Measurements from ENCODE around the gene PVRIG. TPM values are rescaled to one million over a fixed set of nuclear protein-coding genes. Genes with fewer than 3 reads are reported as not detected.
"Not testable (repeated sequence)": the region's sequence is repeated elsewhere in the genome, so short reads cannot be mapped to it uniquely, and the experiment has no call there.

PVRIG gene
- total RNA-seq, 1 donor from 2014 or later = not detected

DNA sequence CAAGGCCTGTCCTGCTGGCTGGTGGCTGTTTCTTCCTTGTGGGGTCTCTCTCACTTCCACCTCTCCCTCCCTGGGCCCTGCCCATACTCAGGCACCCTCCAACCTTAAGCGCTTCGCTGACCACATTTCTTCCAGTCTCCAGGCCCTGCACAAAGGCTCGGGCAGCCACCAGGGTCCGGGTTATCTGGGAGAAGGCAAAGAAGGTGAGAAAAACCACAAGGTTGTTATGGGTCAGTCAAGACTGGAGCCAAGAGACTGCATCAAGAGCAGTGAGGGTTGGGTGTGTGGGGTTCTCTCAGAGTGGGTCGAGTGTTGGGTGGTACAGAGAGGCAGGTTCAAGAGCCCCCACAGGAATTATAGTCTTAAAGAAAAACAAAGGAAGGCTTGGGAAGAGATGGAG is 45.2 kb upstream of the PVRIG start:
- Mint-ChIP-seq H3K4me3 (ENCODE audit: unreplicated experiment) (no peak overlapping the region), H3K36me3 (ENCODE audit: low read depth) (peaks cover 6% of the 10 kb centered on the region), H3K4me1 (ENCODE audit: low read depth) (peaks cover 16% of the 10 kb centered on the region), H3K27ac (ENCODE audit: unreplicated experiment) (no peak overlapping the region), H3K27me3 (ENCODE audit: low read depth) (peaks cover 5% of the 10 kb centered on the region), H3K9me3 (ENCODE audit: low read depth) (no peaks in the 10 kb centered on the region)
- TF ChIP-seq, protein P1, sequence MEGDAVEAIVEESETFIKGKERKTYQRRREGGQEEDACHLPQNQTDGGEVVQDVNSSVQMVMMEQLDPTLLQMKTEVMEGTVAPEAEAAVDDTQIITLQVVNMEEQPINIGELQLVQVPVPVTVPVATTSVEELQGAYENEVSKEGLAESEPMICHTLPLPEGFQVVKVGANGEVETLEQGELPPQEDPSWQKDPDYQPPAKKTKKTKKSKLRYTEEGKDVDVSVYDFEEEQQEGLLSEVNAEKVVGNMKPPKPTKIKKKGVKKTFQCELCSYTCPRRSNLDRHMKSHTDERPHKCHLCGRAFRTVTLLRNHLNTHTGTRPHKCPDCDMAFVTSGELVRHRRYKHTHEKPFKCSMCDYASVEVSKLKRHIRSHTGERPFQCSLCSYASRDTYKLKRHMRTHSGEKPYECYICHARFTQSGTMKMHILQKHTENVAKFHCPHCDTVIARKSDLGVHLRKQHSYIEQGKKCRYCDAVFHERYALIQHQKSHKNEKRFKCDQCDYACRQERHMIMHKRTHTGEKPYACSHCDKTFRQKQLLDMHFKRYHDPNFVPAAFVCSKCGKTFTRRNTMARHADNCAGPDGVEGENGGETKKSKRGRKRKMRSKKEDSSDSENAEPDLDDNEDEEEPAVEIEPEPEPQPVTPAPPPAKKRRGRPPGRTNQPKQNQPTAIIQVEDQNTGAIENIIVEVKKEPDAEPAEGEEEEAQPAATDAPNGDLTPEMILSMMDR (IDR thresholded peaks at IDR 0.05) = no peak
- DNase-seq (ENCODE audit: low spot score) = peak; percentile 36

DNA sequence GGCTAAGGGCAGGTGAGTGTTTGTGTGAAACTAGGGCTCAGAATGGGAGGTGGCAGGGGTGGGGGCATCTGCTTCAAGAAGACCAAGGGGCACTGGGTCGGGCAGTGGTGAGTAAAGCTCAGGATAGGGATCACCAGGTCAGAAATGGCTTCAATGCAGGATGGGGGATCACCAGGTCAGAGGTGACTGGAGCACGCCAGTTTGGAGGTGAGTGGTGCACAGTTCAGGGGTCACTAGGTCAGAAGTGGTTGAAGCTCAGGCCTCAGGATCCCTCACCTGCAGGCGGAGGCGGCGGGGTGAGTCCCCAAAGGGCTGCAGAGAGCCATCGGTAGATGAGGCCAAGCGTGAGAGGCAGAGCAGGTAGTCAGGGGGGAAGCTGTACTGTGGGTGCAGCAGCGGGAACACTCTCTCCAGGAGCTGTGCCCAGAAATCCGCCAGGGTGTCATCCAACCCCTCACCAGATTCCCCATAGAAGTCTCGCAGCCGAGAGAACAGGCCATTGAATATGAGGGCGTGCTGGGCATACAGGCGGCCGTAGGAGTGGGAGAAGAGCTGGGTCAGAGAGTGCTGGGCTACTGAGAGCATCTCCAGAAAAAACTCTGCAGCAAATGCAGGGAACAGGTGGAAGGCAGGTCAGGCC is 44.3 kb upstream of the PVRIG start:
- peaks cover 16% of the 10 kb centered on the region for H3K4me1 Mint-ChIP-seq (ENCODE audit: low read depth)
- DNase-seq (ENCODE audit: low spot score) = peak; percentile 55

DNA sequence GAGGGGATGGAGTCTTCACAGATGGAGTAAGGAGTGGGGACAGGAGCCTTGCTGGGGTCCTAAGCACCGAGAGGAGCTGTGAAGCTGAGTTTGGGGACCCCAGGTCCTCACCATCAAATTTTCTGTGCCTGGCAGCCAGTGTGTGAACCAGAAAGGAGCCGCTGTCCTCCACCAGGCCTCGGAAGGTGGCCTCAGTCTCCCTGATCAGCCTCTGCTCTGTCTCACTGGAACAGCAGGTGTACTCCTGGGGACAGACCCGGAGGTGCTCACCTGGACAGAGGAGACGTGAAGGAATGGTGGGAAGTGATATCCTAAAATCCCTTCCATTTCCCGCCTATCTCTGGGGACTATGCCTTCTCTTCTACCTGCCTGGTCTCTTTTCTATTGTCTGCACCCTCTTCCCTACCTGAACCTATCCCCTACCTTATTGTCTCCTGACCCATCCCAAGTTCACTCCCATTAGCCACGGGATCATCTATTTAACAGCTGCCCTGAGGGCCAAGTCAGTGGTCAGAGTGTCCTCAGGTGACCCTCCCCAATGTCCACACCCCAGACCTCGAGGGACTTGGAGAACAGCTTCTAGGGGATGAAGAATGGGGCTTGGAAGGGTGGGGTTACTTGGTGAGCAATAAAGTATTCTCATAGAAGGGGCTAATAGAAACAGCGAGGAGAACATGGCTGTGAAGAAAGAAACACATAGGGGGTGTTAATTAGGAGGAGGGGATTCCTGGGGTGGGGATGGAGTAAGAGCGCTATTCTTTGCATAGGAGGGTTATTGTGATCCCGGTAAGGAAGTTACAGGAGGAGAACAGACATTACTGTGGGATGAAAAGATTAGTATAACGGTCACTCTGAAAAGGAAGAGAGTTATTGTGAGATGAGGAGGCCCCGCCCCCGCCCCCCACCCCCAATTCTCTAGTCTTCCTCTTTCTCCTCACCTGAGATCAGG is 43.4 kb upstream of the PVRIG start:
- peak; percentile 78 for DNase-seq (ENCODE audit: low spot score)
- peaks cover 13% of the 10 kb centered on the region for H3K27me3 Mint-ChIP-seq (ENCODE audit: low read depth)
- H3K4me3 Mint-ChIP-seq (ENCODE audit: unreplicated experiment) = peak overlapping the region; percentile 85
- no peaks in the 10 kb centered on the region for H3K9me3 Mint-ChIP-seq (ENCODE audit: low read depth)
- peaks cover 6% of the 10 kb centered on the region for H3K36me3 Mint-ChIP-seq (ENCODE audit: low read depth)
- no peak overlapping the region for H3K27ac Mint-ChIP-seq (ENCODE audit: unreplicated experiment)
- H3K4me1 Mint-ChIP-seq (ENCODE audit: low read depth) = peaks cover 13% of the 10 kb centered on the region
- TF ChIP-seq, protein P1 (IDR thresholded peaks at IDR 0.05) = no peak

More for the DNA sequence above, 44.3 kb upstream of the PVRIG start:
- H3K36me3 Mint-ChIP-seq (ENCODE audit: low read depth) = peaks cover 6% of the 10 kb centered on the region
- H3K27ac Mint-ChIP-seq (ENCODE audit: unreplicated experiment) = no peak overlapping the region
- TF ChIP-seq, protein P1 (IDR thresholded peaks at IDR 0.05) = no peak
- no peaks in the 10 kb centered on the region for H3K9me3 Mint-ChIP-seq (ENCODE audit: low read depth)
- H3K27me3 Mint-ChIP-seq (ENCODE audit: low read depth) = peaks cover 7% of the 10 kb centered on the region
- H3K4me3 Mint-ChIP-seq (ENCODE audit: unreplicated experiment) = no peak overlapping the region

DNA sequence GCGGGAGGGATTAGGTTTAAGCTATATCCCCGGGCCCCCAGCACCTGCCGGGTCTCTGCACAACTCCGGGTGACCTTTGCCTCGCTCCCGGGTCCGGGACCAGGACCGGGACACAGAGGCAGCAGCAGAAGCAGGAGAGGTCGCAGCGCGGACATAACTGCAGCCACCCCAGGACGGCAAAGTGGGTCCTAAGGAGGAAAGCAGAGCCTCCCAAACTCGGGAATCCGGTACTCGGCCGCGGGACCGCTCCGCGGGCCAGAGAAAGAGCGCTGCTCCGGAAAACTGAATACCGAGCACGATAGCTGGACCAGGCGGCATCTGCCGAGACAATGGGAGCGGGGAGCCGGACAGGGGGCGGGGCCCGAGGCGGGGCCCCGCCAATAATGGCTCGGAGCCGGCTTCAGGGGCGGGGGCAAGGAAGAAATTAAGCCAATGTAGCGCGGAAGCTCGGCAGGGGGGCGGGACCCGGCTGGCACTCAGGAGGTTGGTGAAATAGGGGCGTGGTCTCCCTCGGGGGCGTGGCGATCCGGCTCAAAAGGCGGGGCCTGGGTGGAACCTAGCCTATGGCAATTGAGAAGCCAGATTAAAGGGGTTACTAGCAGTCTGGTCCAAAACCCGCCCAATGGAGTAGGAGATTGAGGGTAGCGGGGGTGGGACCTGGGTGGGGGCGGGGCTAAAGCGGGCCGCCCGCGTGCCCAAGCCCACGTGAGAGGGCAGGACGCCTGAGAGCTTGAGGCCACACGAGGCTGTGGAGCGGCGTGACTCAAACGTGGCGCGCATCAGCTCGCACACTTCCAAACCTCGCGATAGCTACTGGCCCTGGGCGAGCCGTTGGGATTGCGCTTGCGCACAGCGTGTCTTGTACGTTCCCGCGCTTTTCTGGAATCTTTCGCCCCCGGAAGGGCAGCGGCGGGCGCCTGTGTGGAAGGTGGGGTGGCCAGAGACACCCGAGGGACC is 42.4 kb upstream of the PVRIG start, which contains the start of the genes GPC2 and STAG3:
TSS of gene GPC2 (minus strand) at position 337 of the 957 bp plus-strand sequence. CDS start at position 155, 182 bp downstream.
TSS of gene STAG3 (plus strand) at position 874 of the 957 bp plus-strand sequence. CDS start 2,639 bp downstream, outside the sequence.
- peaks cover 6% of the 10 kb centered on the region for H3K36me3 Mint-ChIP-seq (ENCODE audit: low read depth)
- peak within 1 kb of the TSS; percentile 85 for H3K4me3 Mint-ChIP-seq (ENCODE audit: unreplicated experiment)
- peak; percentile 97 for DNase-seq (ENCODE audit: low spot score)
- peaks cover 17% of the 10 kb centered on the region for H3K27me3 Mint-ChIP-seq (ENCODE audit: low read depth)
- peaks cover 10% of the 10 kb centered on the region for H3K4me1 Mint-ChIP-seq (ENCODE audit: low read depth)
- H3K27ac Mint-ChIP-seq (ENCODE audit: unreplicated experiment) = no peak within 1 kb of the TSS
- H3K9me3 Mint-ChIP-seq (ENCODE audit: low read depth) = no peaks in the 10 kb centered on the region
- TF ChIP-seq, protein P1 (IDR thresholded peaks at IDR 0.05) = no peak

DNA sequence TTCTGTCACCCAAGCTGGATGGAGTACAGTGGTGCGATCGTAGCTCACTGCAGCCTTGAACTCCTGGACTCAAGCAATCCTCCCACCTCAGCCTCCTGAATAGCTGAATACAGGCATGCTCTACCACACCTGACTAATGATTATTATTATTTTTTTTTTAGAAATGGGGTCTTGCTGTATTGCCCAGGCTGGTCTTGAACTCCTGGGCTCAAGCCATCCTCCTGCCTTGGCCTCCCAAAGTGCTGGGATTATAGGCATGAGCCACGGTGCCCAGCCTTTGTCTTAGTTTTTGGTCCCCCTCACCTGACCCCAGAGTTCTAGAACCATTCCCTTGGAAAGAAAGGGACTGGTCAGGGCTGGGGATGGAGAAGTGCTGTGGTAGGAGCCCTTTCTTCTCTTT is 39.7 kb upstream of the PVRIG start:
- DNase-seq (ENCODE audit: low spot score); H3K4me3 Mint-ChIP-seq (ENCODE audit: unreplicated experiment); H3K36me3 Mint-ChIP-seq (ENCODE audit: low read depth); H3K27ac Mint-ChIP-seq (ENCODE audit: unreplicated experiment); H3K9me3 Mint-ChIP-seq (ENCODE audit: low read depth): not testable (repeated sequence)
- peaks cover 10% of the 10 kb centered on the region for H3K4me1 Mint-ChIP-seq (ENCODE audit: low read depth)
- peaks cover 21% of the 10 kb centered on the region for H3K27me3 Mint-ChIP-seq (ENCODE audit: low read depth)

DNA sequence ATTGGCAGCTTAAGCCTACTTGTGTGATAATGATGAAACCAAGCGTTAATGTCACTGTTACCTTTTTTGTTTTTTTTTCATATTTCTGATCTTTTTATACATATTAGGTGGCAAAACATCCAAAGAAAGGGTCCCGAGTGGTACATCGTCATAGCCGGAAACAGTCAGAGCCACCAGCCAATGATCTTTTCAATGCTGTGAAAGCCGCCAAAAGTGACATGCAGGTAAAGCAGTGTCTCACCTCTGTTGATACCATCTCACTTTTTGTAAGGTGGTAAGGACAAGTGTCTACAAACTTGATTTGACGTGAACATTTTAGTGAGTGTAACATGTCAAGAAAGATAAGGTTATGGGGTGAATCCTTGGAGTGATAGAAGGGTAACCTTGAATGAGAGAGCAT is 37.1 kb upstream of the PVRIG start:
- H3K4me1 Mint-ChIP-seq (ENCODE audit: low read depth); DNase-seq (ENCODE audit: low spot score); H3K36me3 Mint-ChIP-seq (ENCODE audit: low read depth); H3K4me3 Mint-ChIP-seq (ENCODE audit: unreplicated experiment); H3K27ac Mint-ChIP-seq (ENCODE audit: unreplicated experiment); H3K9me3 Mint-ChIP-seq (ENCODE audit: low read depth): not testable (repeated sequence)
- H3K27me3 Mint-ChIP-seq (ENCODE audit: low read depth) = peaks cover 21% of the 10 kb centered on the region

DNA sequence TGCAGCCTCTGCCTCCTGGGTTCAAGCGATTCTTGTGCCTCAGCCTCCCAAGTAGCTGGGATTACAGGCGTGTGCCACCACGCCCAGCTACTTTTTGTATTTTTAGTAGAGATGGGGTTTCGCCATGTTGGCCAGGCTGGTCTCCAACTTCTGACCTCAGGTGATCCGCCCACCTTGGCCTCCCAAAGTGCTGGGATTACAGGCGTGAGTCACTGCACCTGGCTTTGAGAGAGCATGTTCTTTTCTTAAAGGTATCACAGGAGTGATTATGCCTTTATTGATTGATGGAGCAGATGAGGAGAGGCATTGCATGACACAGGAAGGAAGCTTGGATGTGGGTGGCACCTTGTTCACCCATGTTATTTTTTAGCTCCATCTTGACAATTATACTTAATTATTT is 36.7 kb upstream of the PVRIG start:
- peaks cover 21% of the 10 kb centered on the region for H3K27me3 Mint-ChIP-seq (ENCODE audit: low read depth)
- not testable (repeated sequence) for H3K4me3 Mint-ChIP-seq (ENCODE audit: unreplicated experiment); H3K4me1 Mint-ChIP-seq (ENCODE audit: low read depth); H3K9me3 Mint-ChIP-seq (ENCODE audit: low read depth); H3K36me3 Mint-ChIP-seq (ENCODE audit: low read depth); DNase-seq (ENCODE audit: low spot score); H3K27ac Mint-ChIP-seq (ENCODE audit: unreplicated experiment)
